ENCODE data around the gene AKT3. TPM values are rescaled to one million over a fixed set of nuclear protein-coding genes. Genes with fewer than 3 reads are reported as not detected.

Gene AKT3
- total RNA-seq, 2 experiments from 2014 or later: 38.2 to 41.4 TPM

DNA sequence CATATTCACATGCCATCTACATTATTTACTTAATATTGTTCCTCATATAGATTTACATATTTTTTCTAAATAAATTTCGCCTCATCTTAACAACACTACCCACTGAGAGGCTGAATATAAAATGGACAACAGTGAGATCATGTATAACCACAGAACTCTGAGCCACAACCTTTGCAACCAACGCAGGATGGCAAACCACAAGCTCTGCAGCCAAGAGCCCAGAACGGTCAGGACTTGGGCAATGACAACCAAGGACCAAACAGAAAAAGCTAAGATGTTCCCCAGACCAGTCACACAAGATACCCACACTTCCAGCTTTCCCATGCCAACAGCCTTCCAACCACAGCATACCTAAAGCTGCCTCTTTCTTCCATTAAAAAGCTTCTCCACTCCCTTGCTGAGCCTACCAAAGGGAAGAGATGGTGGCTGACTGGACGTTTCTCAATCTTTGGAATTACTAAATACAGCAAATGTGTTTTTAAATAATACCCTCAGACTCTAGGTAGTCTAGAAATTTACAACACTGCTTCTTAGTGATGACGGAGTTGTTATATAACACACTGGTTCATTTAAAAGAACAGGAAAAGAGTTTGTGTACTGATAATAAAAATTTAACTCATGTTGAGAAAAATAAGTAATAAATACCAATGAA, 117.9 kb downstream of the AKT3 start:
- CTCF ChIA-PET: interaction anchor here (0.9 kb wide), 1 partner anchor 17 kb away, joined by 3 read pairs; no protein-coding TSS in a partner anchor
- POLR2A ChIA-PET: no interaction called here
- peaks cover 12% of the 10 kb centered on the region for H3K36me3 Mint-ChIP-seq (ENCODE audit: low read depth)

DNA sequence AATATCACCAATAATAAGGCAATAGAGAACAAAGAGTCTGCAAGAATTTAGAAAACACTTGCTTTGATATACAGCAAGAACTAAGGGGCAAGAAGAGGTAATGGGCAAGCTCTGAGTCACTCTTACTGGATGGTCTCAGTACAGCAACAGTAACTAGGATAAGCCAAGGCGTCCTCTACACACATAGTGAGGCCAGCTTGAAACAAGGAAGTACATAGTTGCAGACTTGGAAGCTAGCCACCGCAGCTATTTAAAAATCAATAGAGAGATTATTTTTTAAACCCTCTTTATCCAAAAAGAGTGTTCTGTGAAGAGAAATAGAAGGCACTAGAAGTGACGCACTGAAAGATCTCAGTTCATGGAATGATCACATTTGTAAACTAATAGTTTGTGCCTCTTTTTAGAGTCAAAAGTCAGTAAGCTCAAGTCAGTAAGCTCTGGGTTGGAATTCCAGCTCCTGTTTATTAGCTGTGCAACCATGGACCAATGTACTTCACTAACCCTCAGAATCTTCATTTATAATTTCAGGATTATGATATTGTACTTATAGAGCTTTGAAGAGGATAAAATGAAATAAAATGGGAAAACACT, 118.6 kb downstream of the AKT3 start:
- Mint-ChIP-seq H3K27ac (no peak overlapping the region), H3K27me3 (no peaks in the 10 kb centered on the region), H3K4me3 (no peak overlapping the region), H3K4me1 (peaks cover 23% of the 10 kb centered on the region), H3K36me3 (ENCODE audit: low read depth) (peaks cover 12% of the 10 kb centered on the region), H3K9me3 (no peaks in the 10 kb centered on the region)
- DNase-seq: no peak
- ChIA-PET CTCF (interaction anchor here (0.9 kb wide), 1 partner anchor 18 kb away, joined by 3 read pairs; no protein-coding TSS in a partner anchor), POLR2A (no interaction called here)

More for the DNA sequence above, 117.9 kb downstream of the AKT3 start:
- H3K27me3 Mint-ChIP-seq: no peaks in the 10 kb centered on the region
- no peak overlapping the region for H3K4me3 Mint-ChIP-seq
- H3K4me1 Mint-ChIP-seq: peaks cover 21% of the 10 kb centered on the region
- no peak for DNase-seq
- H3K9me3 Mint-ChIP-seq: no peaks in the 10 kb centered on the region
- H3K27ac Mint-ChIP-seq: no peak overlapping the region

DNA sequence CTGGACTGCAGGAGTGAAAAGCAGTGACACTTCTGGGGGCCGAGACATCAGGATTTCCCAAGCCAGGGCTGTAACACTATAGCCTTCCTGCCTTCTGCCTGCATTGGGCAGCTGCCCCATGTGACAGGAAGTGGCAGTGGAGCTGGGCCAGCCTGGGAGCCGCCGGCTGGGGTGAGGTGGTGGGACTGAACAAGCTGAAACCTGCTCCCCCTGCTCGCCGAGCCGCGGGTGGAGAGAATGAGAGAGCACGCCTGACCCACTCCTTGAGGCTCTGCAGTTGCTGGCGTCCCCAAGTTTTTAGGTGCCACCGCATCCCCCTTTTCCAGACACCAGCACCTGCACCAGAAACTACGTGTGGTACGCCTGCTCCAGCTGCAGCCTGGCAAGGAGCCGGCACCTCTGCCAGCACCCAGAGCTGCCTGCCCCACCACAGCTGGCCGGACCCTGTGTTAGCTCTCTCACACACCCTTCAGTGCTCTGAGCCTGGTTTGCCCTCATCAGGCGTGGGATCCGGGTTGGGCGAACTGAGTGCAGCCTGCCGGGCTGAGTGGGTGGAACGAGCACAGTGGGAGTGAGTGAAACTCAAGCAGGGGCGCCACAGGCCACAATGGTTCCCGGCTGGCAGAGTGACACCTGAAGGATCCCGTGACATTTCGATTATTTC, 119.4 kb downstream of the AKT3 start:
- H3K36me3 Mint-ChIP-seq (ENCODE audit: low read depth): peaks cover 12% of the 10 kb centered on the region
- CTCF ChIA-PET: no interaction called here
- no peak overlapping the region for H3K27ac Mint-ChIP-seq

DNA sequence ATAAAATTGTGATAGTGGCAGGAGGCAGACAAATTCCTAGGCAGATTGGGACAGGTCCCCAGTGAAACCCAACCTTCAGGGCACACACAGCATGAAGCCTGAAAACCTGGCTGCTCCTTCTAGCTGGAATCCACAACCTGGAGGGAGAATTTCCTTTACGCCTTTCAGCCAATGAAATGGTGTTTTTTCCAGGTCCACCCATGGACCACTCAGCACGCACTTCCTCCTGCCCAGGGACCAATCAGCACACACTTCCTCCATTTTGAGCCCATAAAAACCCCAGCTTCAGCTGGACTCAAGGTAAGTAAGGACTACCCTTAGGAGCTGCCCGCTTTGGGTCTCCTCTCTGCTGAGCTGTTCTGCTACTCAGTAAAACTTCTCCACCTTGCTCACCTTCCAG, 120.1 kb downstream of the AKT3 start:
- POLR2A ChIA-PET: no interaction called here
- Mint-ChIP-seq H3K4me3 (no peak overlapping the region), H3K9me3 (no peaks in the 10 kb centered on the region), H3K27me3 (no peaks in the 10 kb centered on the region), H3K4me1 (peaks cover 22% of the 10 kb centered on the region), H3K36me3 (ENCODE audit: low read depth) (peaks cover 12% of the 10 kb centered on the region), H3K27ac (no peak overlapping the region)
- DNase-seq: no peak
- CTCF ChIA-PET: no interaction called here

More for the DNA sequence above, 119.4 kb downstream of the AKT3 start:
- POLR2A ChIA-PET: no interaction called here
- Mint-ChIP-seq H3K4me1 (peaks cover 23% of the 10 kb centered on the region), H3K27me3 (no peaks in the 10 kb centered on the region), H3K4me3 (no peak overlapping the region), H3K9me3 (no peaks in the 10 kb centered on the region)
- no peak for DNase-seq

DNA sequence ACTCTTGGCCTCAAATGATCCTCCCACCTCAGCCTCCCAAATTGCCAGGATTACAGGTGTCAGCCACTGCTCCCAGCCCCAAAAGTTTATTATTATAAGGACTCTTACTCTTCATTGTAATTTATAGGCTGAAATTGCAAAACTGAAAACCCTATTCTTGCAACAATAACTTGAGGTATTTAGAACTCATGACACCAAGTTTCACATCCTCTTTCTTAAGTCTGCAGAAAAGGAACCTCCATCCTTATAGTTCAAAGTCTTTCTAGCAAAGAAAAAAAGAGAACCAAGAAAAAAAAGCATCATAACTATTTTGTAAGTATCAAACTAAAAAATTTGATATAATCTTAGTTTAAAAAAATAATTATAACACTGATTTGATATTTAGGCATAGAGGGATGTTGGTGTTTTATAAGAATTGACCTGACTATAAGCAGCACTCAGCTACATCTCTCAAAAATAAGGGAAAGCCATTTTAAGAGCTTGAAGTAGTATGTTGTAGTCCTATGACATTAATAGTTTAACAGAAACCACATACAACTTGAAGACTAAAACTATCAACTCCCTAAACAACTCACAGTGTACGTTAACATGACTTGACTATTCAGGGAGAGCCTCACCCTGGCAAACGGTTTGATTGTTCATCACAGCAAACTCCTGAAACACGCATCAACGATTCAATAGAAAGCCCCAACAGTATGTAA, 122.4 kb downstream of the AKT3 start:
- H3K4me1 Mint-ChIP-seq: peaks cover 20% of the 10 kb centered on the region
- H3K27ac Mint-ChIP-seq: no peak overlapping the region
- ChIA-PET CTCF (no interaction called here), POLR2A (no interaction called here)
- H3K27me3 Mint-ChIP-seq: no peaks in the 10 kb centered on the region
- no peaks in the 10 kb centered on the region for H3K9me3 Mint-ChIP-seq
- H3K36me3 Mint-ChIP-seq (ENCODE audit: low read depth): peaks cover 12% of the 10 kb centered on the region
- no peak for DNase-seq
- H3K4me3 Mint-ChIP-seq: no peak overlapping the region

DNA sequence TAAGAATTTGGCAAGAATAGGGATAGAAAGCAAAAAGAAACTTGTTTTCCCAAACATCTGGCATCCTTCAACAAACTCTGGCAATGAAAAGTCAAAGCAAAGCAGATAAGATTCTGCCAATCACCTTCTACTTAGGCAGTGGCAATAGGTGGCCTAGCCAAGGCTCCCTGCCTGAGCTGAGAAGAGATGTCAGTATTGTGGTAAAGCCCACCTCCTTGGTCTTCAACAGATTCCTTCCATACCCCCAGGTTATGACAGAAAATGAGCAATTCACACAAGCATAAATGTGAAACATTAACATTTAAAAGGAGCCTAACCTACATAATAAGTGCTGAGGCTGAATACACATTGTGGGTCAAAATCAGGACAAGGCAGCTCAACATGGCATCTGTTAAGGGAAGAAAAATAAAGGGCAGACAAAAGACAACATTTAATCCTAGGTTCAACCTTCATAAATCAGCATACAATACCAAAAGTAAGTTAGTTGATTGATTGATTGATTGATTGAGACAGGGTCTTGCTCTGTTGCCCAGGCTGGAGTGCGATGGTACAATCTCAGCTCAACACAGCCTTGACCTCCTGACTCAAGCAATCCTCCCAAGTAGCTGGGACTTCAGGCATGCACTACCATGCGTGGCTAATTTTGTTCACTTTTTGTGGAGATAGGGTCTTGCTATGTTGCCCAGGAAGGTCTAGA, 123.1 kb downstream of the AKT3 start:
- CTCF ChIA-PET: no interaction called here
- H3K27ac Mint-ChIP-seq: no peak overlapping the region
- POLR2A ChIA-PET: no interaction called here
- H3K4me3 Mint-ChIP-seq: no peak overlapping the region
- no peak for DNase-seq
- H3K27me3 Mint-ChIP-seq: no peaks in the 10 kb centered on the region
- peaks cover 17% of the 10 kb centered on the region for H3K4me1 Mint-ChIP-seq
- peaks cover 12% of the 10 kb centered on the region for H3K36me3 Mint-ChIP-seq (ENCODE audit: low read depth)
- H3K9me3 Mint-ChIP-seq: no peaks in the 10 kb centered on the region

DNA sequence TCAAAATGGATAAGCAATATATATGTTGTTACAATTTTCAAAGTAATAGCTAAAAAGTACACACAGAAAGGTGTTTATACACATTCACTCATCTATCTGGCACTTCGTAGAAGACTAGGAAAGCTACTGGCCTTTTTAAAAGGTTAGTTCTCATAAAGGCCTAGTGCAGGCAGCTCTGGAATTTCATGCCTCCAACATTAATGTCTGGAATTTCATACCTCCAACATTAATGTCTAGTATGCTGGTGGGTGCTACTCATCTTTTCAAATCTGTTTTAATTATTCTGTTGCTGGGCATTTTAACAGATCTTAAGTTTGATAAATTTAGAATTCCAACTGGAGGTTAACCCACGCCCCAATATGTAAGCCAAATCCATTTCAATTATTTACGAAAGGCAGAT, 124.2 kb downstream of the AKT3 start:
- H3K36me3 Mint-ChIP-seq (ENCODE audit: low read depth): peaks cover 12% of the 10 kb centered on the region
- CTCF ChIA-PET: no interaction called here
- H3K27ac Mint-ChIP-seq: no peak overlapping the region
- H3K4me1 Mint-ChIP-seq: peaks cover 16% of the 10 kb centered on the region
- H3K4me3 Mint-ChIP-seq: no peak overlapping the region
- no peaks in the 10 kb centered on the region for H3K9me3 Mint-ChIP-seq
- no peaks in the 10 kb centered on the region for H3K27me3 Mint-ChIP-seq
- DNase-seq: no peak
- POLR2A ChIA-PET: interaction anchor here (1.3 kb wide), 1 partner anchor 14 kb away, joined by 3 read pairs; no protein-coding TSS in a partner anchor

DNA sequence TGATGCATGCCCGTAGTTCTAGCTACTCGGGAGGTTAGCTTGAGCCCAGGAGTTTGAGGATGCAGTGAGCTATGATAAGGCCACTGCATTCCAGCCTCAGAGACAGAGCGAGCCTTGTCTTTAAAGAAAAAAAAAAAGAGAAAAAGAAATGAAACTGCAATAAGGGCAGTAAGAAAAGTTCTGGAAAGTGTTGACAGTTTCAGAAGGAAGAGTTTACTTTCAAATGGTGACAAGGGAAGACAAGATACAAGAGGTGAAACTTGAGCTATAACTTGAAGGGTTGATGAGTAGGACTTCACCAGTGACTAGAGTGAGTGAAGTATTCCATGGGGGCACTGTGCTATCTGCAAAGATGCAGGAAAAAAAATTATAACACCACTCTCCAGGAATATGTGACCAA, 125.0 kb downstream of the AKT3 start:
- ChIA-PET POLR2A (interaction anchor here (1.3 kb wide), 1 partner anchor 15 kb away, joined by 3 read pairs; no protein-coding TSS in a partner anchor), CTCF (no interaction called here)

DNA sequence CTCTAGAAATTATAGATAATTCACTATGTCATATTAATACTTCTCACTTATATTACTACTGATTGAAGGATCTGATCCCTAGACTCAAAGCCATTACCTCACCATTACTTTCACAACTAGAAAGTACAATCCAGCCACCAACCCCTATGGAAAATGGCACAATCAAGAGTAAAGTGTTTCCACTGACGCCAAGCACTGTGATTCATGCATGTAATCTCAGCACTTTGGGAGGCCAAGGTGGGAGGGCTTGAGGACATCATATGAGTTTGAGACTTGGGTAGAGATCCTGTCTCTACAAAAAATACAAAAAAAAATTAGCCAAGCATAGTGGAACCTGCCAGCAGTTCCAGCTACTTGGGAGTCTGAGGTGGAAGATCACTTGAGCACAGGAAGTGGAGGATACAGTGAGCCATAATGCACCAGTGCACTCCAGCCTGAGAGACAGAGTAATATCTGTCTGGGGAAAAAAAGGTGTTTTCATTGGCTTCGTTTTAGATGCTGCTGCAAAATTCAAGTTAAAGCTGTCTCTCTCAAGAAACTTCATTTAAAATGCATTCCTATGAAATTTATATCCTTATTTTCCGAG, 126.5 kb downstream of the AKT3 start:
- H3K9me3 Mint-ChIP-seq: peaks cover 2% of the 10 kb centered on the region
- no peaks in the 10 kb centered on the region for H3K27me3 Mint-ChIP-seq
- CTCF ChIA-PET: no interaction called here
- H3K27ac Mint-ChIP-seq: no peak overlapping the region
- DNase-seq: no peak
- POLR2A ChIA-PET: no interaction called here
- H3K4me3 Mint-ChIP-seq: no peak overlapping the region
- peaks cover 9% of the 10 kb centered on the region for H3K36me3 Mint-ChIP-seq (ENCODE audit: low read depth)
- peaks cover 12% of the 10 kb centered on the region for H3K4me1 Mint-ChIP-seq

More for the DNA sequence above, 125.0 kb downstream of the AKT3 start:
- Mint-ChIP-seq H3K27ac (no peak overlapping the region), H3K36me3 (ENCODE audit: low read depth) (peaks cover 10% of the 10 kb centered on the region), H3K27me3 (no peaks in the 10 kb centered on the region), H3K4me3 (no peak overlapping the region), H3K9me3 (no peaks in the 10 kb centered on the region), H3K4me1 (peaks cover 16% of the 10 kb centered on the region)
- no peak for DNase-seq

DNA sequence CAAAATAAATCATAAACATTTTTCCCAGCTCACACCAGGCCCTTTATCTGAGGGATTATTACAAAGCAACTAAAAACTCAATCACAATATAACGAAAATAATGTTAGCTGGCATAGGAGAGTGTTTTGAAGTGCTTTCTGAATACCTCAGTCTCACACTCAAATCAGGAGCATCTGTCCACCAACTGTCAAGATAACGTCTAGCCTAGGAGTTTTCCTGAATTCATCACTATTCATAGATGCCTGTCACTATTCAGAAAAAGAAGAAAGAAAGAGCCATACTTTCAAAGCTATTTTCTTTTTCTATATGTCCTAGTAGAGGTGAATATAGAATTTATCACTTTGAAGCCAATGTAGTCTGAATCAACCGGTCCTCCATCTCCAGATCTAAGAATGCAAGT, 127.0 kb downstream of the AKT3 start:
- peaks cover 10% of the 10 kb centered on the region for H3K4me1 Mint-ChIP-seq
- H3K27me3 Mint-ChIP-seq: no peaks in the 10 kb centered on the region
- CTCF ChIA-PET: no interaction called here
- POLR2A ChIA-PET: no interaction called here
- DNase-seq: no peak
- peaks cover 9% of the 10 kb centered on the region for H3K36me3 Mint-ChIP-seq (ENCODE audit: low read depth)
- H3K9me3 Mint-ChIP-seq: peaks cover 2% of the 10 kb centered on the region
- H3K4me3 Mint-ChIP-seq: no peak overlapping the region
- H3K27ac Mint-ChIP-seq: no peak overlapping the region

DNA sequence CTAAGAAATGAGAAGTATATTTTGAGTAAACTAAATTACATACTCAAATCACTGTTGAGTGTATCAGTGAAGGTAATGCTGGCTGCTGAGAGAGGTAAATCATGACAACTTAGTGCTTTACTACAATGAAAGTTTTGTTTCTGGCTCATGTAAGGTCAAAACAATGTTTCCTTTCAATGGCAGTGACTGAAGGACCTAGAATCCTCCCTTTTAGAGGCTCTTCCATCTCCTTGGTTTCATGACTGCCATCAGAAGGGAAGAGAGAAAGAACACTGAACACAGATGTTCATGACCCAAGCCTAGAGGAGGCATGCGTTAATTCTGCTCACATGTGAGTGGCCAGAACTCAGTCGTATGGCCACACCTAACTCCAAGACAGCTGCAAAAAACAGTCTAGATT, 130.6 kb downstream of the AKT3 start:
- Mint-ChIP-seq H3K9me3 (peaks cover 2% of the 10 kb centered on the region), H3K27ac (no peak overlapping the region), H3K4me1 (no peaks in the 10 kb centered on the region), H3K4me3 (no peak overlapping the region), H3K36me3 (ENCODE audit: low read depth) (peaks cover 9% of the 10 kb centered on the region), H3K27me3 (no peaks in the 10 kb centered on the region)
- CTCF ChIA-PET: no interaction called here
- POLR2A ChIA-PET: no interaction called here
- no peak for DNase-seq

DNA sequence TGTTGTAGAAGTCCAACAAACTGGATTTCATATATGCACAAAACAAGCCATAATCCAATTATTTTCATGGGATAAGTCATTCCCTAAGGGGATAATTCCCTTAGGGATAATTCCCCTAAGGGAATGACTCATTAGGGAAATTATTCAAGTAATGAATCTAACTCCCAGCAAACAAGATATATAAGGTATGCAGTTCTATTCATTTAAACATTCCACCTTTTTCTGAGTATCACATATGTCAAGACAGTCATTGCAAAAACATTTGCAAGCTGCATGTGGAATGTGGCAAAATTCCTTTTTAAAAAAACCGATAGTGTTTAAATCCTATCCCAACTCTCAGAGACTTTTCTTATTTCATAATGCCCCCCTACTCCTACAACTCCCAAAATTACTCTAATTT, 131.2 kb downstream of the AKT3 start:
- ChIA-PET CTCF (no interaction called here), POLR2A (no interaction called here)
- H3K4me1 Mint-ChIP-seq: no peaks in the 10 kb centered on the region

DNA sequence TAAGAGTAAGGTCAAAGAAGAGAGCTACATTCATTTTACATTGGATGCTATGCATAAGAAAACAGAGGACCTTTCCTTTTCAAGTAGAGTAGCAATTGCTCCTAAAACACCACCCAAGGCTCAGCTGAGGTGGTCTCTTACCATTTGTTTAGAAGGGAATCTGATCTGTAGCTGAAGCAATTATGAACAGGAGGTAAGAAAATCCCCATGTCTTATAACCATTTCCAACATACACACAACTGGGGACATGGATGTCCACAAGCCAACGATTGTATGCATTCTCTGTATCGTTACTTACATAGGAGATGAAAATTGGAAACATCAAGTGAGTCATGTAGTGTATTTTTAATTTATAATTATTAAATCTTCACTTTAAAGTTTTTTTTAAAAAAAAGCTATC, 132.0 kb downstream of the AKT3 start:
- Mint-ChIP-seq H3K4me1 (no peaks in the 10 kb centered on the region), H3K4me3 (no peak overlapping the region), H3K36me3 (ENCODE audit: low read depth) (peaks cover 9% of the 10 kb centered on the region), H3K27ac (no peak overlapping the region), H3K9me3 (peaks cover 2% of the 10 kb centered on the region), H3K27me3 (no peaks in the 10 kb centered on the region)
- CTCF ChIA-PET: no interaction called here
- DNase-seq: no peak
- POLR2A ChIA-PET: no interaction called here

More for the DNA sequence above, 131.2 kb downstream of the AKT3 start:
- no peak for DNase-seq
- H3K4me3 Mint-ChIP-seq: no peak overlapping the region
- H3K27ac Mint-ChIP-seq: no peak overlapping the region
- H3K36me3 Mint-ChIP-seq (ENCODE audit: low read depth): peaks cover 9% of the 10 kb centered on the region
- H3K27me3 Mint-ChIP-seq: no peaks in the 10 kb centered on the region
- H3K9me3 Mint-ChIP-seq: peaks cover 2% of the 10 kb centered on the region
